Stimulated activated CD8-positive, alpha-beta memory T cell treated with anti-CD3 and anti-CD28 coated beads, Interleukin-12 subunit alpha, Interleukin-12 subunit beta, amount 100 ng/mL, for 24 hours (primary cell): Measurements from ENCODE around the gene BAIAP2L2.
"Not testable (repeated sequence)": the region's sequence is repeated elsewhere in the genome, so short reads cannot be mapped to it uniquely, and the experiment has no call there.

ENCODE experiments used
- DNase-seq: peaks from one replicate; pipeline ENCODE4 v3.0.0-alpha.2; 2020; ENCODE audit errors: extremely low read depth

BAIAP2L2 gene, protein sequence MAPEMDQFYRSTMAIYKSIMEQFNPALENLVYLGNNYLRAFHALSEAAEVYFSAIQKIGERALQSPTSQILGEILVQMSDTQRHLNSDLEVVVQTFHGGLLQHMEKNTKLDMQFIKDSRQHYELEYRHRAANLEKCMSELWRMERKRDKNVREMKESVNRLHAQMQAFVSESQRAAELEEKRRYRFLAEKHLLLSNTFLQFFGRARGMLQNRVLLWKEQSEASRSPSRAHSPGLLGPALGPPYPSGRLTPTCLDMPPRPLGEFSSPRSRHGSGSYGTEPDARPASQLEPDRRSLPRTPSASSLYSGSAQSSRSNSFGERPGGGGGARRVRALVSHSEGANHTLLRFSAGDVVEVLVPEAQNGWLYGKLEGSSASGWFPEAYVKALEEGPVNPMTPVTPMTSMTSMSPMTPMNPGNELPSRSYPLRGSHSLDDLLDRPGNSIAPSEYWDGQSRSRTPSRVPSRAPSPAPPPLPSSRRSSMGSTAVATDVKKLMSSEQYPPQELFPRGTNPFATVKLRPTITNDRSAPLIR

DNA sequence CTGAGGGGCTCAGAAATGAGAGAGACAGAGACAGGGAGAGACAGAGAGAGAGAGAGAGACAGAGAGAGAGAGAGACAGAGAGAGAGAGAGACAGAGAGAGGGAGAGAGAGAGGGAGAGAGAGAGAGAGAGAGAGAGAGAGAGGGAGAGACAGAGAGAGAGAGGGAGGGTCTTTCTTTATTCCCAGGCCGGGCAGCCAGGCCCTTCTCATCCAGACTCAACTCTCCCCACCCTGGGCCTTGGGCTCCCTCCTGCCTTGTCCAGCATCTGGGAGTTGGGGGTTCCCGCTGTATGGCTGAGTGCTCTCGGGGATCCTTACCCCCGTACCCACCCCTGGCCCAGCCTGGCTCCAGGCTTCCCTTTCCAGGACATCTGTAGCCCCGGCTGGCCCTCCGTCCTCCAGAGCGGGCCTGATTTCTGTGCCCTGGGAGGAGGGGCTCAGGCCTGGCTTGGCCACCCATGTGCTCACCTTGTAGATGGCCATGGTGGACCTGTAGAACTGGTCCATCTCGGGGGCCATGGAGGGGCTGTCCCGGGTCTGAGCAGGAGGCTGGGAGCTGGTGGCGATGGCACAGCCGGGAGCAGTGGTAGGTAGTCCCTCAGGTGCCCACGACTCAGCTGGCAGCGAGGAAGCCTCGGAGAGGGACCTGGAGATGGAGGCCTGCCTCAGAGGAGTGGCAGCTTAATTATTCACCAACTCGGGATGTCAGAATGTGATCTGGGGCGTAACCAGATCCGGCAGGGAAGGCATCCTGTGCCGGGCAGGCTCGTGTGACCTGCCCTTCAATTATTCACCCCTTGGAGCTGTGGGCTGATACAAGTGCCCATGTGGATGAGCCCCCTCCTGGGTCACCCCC is at the start of gene BAIAP2L2:
Gene BAIAP2L2 (minus strand): TSS at position 677 of the 855 bp plus-strand sequence. CDS start 159 bp downstream, at position 518.
- DNase-seq: no peak

DNA sequence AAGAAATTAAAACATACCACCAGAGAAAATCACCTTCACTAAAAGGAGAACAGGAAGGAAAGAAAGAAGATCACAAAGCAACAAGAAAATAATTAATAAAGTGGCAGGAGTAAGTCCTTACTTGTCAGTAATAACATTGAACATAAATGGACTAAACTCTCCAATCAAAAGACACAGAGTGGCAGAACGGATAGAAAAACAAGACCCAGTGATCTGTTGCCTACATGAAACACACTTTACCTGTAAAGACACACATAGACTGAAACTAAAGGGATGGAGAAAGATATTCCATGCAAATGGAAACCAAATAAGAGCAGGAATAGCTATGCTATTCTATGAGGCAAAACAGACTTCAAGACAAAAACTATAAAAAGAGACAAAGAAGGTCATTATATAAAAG is 45.2 kb upstream of the BAIAP2L2 start:
- DNase-seq: no peak

DNA sequence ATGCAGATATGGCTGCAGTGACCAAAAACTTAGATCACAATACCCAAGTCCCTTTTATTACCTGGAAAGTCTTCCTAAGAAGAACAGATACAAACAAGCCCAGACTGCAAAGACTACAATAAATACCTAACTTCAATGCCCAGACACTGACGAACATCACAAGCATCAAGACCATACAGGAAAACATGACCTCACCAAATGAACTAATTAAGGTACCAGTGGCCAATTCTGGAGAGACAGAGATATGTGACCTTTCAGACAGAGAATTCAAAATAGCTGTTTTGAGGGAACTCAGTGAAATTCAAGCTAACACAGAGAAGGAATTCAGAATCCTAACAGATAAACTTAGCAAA is 44.1 kb upstream of the BAIAP2L2 start:
- not testable (repeated sequence) for DNase-seq

DNA sequence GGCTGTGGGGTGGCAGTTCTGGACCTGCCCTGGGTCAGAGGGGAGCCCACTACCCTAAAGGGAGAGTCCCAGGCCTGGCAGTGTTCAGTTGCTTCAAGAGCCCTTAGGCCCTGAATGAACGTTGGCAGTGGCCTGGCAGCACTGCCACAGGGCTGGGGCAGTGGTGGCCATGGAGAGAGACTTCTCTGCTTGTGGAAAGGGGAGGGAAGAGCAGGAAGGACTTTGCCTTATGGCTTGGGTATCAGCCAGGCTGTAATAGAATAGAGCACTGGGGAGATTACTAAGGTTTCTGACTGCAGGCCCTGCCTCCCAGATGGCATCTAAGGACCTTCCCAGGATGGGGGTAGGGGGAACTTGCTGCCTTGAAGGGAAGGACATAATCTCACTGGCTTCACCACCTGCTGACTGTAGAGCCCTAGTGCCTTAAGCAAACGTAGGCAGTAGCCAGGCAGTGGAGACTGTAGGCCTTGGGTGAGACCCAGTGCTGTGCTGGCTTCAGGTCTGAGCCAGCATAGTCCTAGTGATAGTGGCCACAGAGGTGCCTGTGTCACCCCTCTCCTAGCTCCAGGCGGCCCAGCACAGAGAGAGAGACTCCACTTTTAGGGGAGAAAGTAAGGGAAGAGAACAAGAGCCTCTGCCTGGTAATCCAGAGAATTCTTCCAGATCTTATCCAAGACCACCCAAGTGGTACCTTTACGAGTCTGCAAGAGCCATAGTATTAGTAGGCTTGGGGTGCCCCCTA is 43.5 kb upstream of the BAIAP2L2 start:
- no peak for DNase-seq

DNA sequence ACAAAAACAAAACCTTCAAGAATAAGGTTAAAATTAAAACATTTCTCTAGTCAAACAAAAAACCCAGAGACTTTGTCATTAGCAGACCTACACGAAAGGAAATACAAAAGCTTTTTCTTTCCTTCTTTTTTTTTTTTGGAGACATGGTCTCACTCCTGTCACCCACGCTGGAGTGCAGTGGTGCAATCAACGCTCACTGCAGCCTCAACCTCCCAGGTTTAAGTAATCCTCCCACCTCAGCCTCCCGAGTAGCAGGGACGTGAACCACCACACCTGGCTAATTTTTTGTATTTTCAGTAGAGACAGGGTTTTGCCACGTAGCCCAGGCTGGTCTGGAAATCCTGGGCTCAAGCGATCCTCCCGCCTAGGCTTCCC is 40.6 kb upstream of the BAIAP2L2 start:
- DNase-seq: no peak

DNA sequence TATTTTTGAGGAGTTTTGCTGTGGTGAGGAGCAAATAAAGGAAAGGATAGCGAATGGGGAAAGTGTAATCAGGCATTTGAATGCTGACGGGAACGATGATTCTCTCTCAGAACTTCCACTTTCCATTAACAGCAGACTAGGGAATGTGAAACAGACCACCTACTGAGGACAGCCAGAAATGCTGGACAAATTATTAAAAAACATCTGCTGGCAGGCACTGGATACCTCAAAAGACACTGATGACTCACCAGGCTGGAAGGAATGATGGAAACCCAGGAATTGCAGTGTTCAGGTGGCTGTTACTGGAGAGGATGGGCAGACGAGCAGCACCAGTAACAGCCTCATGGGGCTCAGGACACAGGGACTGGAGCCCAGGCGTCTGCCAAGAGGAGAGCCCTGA is 37.8 kb upstream of the BAIAP2L2 start:
- no peak for DNase-seq

DNA sequence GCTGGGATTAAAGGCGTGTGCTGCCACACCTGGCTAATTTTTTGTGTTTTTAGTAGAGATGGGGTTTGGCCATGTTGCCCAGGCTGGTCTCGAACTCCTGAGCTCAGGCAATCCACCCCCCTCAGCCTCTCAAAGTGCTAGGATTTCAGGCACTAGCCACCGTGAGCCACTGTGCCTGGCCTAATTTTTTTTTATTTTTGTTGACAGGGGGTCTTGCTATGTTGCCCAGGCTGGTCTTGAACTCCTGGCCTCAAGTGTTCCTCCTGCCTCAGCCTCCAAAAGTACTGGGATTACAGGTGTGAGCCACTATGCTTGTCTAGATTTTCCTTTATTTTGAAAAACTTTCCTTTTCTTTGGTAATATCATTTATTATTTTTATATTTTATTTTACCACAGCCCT is 35.7 kb upstream of the BAIAP2L2 start:
- DNase-seq: not testable (repeated sequence)

DNA sequence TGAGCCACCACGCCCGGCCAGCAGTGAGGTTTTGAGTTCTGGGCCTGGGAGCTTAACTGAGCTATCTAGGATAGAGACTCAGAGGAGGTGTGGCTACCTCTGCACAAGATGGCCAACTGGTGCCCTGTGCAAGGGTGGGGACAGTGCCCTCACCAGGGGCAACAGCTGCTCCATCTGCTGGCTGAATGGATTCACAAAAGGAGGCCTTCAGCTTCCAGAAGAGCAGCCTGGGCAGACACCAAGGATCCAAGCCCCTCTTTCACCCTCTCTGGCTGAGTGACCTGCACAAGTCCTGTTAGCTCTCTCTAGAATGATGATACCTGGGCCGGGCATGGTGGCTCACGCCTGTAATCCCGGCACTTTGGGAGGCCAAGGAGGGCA is 33.5 kb upstream of the BAIAP2L2 start:
- no peak for DNase-seq

DNA sequence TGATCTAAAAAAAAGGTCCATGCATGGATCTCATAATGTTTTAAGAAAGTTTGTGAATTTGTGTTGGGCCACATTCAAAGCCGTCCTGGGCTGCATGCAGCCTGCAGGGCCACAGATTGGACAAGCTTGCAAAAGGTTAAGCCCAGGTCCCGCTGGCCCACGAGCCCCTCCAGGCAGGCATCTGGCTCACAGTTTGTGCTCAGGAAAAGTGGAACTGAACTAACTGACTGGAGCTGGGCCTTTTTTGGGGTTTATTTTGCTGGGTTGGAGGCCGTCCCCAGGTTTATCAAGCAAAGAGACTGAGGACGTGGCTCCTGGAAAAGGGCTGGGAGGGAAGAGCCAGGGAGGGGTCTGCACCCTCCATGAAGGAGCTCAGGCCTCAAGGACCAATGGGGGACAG is 32.1 kb upstream of the BAIAP2L2 start:
- DNase-seq: no peak

DNA sequence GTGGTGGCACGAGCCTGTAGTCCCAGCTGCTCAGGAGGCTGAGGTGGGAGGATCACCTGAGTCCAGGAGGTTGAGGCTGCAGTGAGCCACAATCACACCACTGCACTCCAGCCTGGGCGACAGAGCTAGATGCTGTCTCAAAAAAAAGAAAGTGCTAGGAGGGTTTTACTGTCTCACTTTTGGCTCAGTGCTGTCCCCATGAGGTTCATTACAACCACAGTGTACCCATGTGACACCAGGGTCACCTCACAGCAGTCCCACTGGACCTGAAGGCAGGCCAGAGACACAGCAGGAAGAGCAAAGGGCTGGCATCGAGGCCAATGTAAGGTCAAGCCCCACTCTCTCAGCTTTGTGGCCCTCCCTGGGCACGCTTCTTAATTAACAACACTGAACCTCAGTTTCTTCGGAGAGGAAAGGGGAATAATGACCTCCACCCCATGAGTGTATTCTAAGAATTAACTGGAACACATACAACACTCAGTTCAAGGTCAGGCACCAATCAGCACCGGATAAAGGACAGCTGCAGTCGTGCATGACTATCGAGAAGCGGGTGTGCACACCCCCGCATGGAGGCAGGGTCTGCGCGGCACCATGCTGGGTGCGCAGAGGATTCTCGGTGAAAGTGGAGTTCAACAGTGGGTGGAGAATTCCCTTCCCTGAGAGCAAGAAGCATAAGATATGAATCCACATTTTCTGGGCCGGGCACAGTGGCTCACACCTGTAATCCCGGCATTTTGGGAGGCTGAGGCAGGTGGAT is 30.9 kb upstream of the BAIAP2L2 start:
- no peak for DNase-seq

DNA sequence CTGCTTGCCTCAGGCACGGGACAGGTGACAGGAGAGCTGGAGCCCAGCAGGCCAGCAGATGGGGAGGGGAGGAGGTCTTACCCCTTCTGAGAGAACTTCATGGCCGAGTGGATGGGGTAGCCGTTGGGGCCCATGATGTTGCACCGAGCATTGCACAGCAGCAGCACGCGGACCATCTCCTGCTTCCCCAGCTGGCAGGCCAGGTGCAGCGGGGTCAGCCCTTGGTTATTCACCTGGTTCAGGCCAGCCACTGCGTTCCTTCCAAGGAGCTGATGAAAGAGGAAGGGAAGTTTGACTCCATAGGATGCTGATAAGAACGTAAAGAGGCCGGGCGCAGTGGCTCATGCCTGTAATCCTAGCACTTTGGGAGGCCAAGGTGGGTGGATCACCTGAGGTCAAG is 29.4 kb upstream of the BAIAP2L2 start:
- DNase-seq: no peak

DNA sequence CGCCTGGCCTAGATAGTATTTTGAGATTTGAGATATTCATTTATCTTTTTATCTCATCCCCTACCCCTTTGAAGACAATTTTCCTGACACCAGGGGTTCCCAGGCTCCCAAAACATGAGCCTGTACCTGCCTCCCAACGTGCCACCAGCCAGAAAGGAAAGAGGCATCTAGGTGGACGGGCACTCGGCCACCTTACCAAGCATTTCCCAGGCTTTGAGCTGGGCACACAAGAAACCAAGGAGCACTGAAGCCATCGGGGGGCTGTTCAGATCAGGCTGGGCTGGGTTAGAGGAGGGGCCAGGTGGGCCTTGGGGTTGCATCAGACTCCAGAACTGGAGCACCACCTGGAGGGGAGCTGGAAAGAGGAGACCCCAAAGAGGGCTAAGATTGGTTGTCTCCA is 28.5 kb upstream of the BAIAP2L2 start:
- no peak for DNase-seq

DNA sequence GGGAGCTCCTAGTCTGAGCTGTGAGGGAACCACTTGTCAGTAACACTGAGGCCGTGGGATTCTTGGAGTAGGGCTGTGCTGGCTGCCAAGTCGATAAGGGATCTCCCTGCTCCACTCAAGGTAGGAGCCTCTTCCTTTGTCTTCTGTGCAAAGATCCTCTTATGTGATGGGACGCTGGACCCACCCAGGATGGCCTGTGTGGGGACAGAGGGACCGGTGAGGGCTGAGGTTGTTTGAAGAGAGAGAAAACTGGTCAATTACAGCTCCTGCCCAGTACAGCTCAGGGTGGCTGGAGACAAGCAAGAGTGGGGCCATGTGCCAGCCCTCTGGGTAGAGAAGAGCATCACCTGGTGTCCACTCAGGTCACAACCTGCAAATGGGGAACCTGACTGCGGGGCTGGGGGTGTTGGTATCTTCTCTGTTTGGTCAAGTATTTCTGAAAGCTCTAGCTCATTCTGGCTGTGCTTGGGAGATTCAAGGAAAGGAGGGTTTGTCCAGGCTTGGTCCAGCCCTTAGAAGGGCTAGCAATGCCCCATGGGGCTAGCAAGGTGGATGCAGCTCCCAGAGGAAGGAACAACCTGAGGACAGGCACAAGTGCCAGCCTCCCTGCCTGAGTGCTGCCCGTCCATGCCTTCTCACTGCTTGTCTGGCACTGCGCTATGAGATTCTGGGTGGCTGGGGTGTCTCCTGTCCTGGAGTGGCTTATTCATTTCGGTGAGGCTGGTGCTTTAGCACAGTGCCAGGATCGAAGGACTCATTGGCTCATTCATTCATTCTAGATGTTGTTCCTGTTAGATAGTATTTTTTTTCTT is 27.6 kb upstream of the BAIAP2L2 start:
- DNase-seq: no peak

DNA sequence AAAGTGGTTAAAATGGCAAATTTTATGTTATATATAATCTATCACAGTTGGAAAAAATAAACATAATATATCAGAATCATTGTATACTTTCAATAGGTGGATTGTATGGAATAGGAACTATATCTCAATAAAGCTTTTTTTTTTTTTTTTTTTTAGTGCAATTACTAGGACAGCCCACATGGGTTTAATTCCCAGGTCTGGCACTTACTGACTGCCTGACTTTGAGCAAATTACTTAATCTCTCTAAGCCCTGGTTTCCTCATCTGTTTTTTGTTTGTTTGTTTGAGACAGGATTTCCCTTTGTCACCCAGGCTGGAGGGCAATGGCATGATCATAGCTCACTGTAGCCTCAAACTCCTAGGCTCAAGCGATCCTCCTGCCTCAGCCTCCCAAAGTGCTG is 26.1 kb upstream of the BAIAP2L2 start:
- no peak for DNase-seq

DNA sequence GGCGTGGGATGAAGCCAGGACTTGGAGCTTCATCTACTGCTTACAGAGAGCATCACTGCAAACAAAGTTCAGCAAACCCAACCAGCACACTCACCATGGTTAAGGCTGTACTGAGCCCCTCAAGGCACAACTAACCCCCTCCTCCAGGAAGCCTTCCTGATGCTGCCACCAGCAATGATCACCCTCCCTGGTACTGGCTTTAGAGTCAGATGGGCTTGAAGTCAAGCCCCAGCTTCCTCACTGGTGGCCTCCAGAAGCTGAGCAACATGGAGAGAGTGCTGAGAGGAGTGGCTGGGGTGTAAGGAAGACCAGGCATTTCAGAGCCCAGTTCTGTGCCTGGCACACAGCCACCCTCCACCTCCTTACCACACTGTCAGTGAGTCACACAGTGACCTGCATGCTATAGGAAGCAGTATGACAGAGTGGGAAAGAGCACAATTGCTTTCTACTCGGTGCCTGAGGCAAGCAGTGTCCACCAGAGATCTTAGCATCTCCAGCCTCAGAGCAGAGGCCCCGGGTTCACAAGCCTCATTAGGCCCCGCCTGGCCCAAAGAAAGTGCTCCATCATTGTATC is 24.7 kb upstream of the BAIAP2L2 start:
- DNase-seq: no peak

DNA sequence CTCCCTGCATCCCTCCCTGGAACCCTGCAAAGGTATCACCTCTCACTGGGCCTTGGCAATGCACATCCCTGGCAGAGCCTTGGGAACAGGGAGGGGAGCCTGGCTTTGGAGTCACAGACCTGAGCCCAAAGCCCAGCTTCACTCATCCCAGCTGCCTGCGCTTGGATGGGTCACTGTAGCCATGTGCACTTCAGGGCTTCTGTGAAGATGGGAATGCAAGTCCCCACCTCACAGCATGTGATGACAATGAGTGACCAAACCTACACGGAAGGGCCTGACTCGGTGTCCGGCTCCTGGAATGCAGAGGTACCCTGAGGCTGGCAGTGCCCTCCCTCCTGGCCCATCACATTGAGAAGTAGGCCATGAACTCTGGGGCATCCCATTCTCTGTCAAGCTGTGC is 22.8 kb upstream of the BAIAP2L2 start:
- no peak for DNase-seq

DNA sequence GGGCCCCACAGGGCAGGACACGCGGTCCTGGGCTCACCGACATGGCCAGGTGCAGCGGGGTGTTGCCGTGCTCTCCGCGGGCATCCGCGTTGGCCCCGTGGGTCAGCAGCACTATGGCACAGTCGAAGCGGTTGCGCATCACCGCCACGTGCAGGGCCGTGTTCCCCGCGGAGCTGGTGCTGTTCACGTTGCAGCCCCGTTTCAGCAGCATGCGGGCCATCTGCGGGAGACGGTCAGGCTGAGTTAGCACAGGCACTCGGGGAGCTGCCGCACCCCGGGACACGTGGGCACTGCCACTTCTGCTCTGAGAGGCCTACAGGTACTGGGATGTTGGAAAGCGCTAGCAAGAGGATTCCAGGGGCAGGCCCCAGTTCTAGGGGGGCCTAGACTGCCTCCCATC is 22.3 kb upstream of the BAIAP2L2 start:
- DNase-seq: no peak

DNA sequence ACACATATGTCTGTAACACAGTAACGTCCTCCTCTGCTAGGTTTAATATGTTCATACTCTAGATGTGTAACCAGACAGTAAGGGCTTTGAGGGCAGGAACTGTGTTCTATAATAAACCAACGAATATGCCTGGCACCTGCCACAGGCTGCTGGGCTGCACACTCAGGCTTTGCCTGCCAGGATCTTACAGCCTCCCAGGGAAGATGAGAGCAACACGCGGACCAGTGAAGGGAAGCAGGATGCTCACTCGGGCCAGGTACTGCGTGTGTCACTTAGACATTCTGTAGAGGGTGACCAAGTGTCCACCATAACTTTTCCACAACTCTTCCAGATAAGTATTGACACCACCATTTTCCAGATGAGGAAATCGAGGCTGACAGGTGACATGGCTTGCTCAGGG is 21.7 kb upstream of the BAIAP2L2 start:
- DNase-seq: no peak

DNA sequence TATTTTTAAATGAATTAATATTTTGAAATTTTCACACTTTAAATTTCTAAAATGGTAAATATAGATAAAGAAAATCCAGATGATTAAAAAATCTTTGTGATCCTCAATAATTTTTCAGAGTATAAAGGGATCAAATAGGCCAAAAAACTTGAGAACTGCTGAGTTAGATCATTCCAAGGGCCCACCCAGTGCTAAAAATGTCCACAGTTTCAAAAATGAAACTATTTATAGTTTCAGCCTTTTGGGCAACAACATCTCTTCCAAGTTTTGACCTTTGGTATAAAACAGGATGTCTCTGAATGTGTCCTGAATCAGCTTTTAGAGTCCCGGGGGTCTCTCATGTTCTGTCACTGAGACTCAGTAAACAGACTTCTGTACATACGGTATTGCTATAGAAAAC is 20.9 kb upstream of the BAIAP2L2 start:
- DNase-seq: no peak

DNA sequence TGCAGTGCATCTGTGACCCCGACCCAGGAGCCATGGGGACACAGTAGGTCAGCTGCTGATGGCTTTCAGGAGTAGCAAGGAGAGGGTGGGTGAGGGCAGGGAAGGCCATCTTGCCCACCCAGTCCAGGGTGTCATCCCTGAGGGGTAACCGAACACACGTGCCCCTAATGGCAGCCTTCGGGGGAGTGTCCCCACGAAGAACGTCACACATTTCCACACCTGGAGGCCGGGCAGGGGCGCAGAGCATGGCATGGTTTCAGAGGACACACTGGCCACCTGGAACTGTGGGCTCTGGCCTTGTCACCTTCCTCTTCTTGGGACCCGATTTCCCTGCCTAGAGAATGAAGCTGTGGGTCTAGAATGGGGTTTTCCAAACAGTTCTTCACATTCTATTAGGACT is 19.4 kb upstream of the BAIAP2L2 start:
- no peak for DNase-seq
